ENCODE results near the gene ABCC3. TPM values are rescaled to one million over a fixed set of nuclear protein-coding genes. Genes with fewer than 3 reads are reported as not detected.

Gene ABCC3
- total RNA-seq, 2 experiments from 2014 or later, result not detected

- DNase-seq (no peak), ATAC-seq (no peak)
- H3K36me3 Mint-ChIP-seq, result no peaks in the 10 kb centered on the region
- no peaks in the 10 kb centered on the region for H3K9me3 Mint-ChIP-seq (ENCODE audit: low read depth)
- no peaks in the 10 kb centered on the region for H3K27me3 Mint-ChIP-seq
- H3K4me1 Mint-ChIP-seq, result peaks cover 14% of the 10 kb centered on the region
- CTCF ChIA-PET, result interaction anchor here (1.8 kb wide), 1 partner anchor 34 kb away, joined by 4 read pairs; no protein-coding TSS in a partner anchor
- no peak overlapping the region for H3K4me3 Mint-ChIP-seq
- H3K27ac Mint-ChIP-seq, result no peak overlapping the region
These were observed 30.2 kb downstream of the ABCC3 start for GRCh38 chr17:50664788-50665458.

GRCh38 chr17:50665838-50666237 is 31.2 kb downstream of the ABCC3 start:
- ATAC-seq (no peak), DNase-seq (no peak)
- no peaks in the 10 kb centered on the region for H3K9me3 Mint-ChIP-seq (ENCODE audit: low read depth)
- no peaks in the 10 kb centered on the region for H3K27me3 Mint-ChIP-seq
- no peak overlapping the region for H3K4me3 Mint-ChIP-seq
- no peak overlapping the region for H3K27ac Mint-ChIP-seq
- peaks cover 14% of the 10 kb centered on the region for H3K4me1 Mint-ChIP-seq
- no peaks in the 10 kb centered on the region for H3K36me3 Mint-ChIP-seq
- CTCF ChIA-PET, result interaction anchor here (1.2 kb wide), 1 partner anchor 29 kb away, joined by 3 read pairs; no protein-coding TSS in a partner anchor

GRCh38 chr17:50666316-50666715 is 31.6 kb downstream of the ABCC3 start:
- DNase-seq (no peak), ATAC-seq (no peak)
- H3K4me3 Mint-ChIP-seq, result no peak overlapping the region
- CTCF ChIA-PET, result interaction anchor here (0.7 to 1.2 kb wide), 3 partner anchors 13 to 29 kb away, joined by 3 read pairs; no protein-coding TSS in a partner anchor
- H3K4me1 Mint-ChIP-seq, result peaks cover 9% of the 10 kb centered on the region
- no peaks in the 10 kb centered on the region for H3K27me3 Mint-ChIP-seq
- H3K36me3 Mint-ChIP-seq, result no peaks in the 10 kb centered on the region
- no peaks in the 10 kb centered on the region for H3K9me3 Mint-ChIP-seq (ENCODE audit: low read depth)
- H3K27ac Mint-ChIP-seq, result no peak overlapping the region

- H3K36me3 Mint-ChIP-seq, result no peaks in the 10 kb centered on the region
- no peaks in the 10 kb centered on the region for H3K4me1 Mint-ChIP-seq
- no peak overlapping the region for H3K27ac Mint-ChIP-seq
- H3K4me3 Mint-ChIP-seq, result no peak overlapping the region
- H3K27me3 Mint-ChIP-seq, result no peaks in the 10 kb centered on the region
- no peaks in the 10 kb centered on the region for H3K9me3 Mint-ChIP-seq (ENCODE audit: low read depth)
- DNase-seq (no peak), ATAC-seq (no peak)
- CTCF ChIA-PET, result interaction anchor here (0.5 to 1.2 kb wide), 4 partner anchors 14 to 245 kb away, joined by 3 read pairs; no protein-coding TSS in a partner anchor
These were observed 32.8 kb downstream of the ABCC3 start for GRCh38 chr17:50667259-50668024.

- Mint-ChIP-seq H3K36me3 (no peaks in the 10 kb centered on the region), H3K4me1 (no peaks in the 10 kb centered on the region), H3K4me3 (no peak overlapping the region), H3K9me3 (ENCODE audit: low read depth) (no peaks in the 10 kb centered on the region), H3K27ac (no peak overlapping the region), H3K27me3 (no peaks in the 10 kb centered on the region)
- CTCF ChIA-PET, result no interaction called here
- DNase-seq (no peak), ATAC-seq (no peak)
These were observed 33.5 kb downstream of the ABCC3 start for GRCh38 chr17:50668025-50668837.

- DNase-seq, result no peak
- no peak for ATAC-seq
- CTCF ChIA-PET, result no interaction called here
- no peaks in the 10 kb centered on the region for H3K27me3 Mint-ChIP-seq
- no peaks in the 10 kb centered on the region for H3K4me1 Mint-ChIP-seq
- no peaks in the 10 kb centered on the region for H3K9me3 Mint-ChIP-seq (ENCODE audit: low read depth)
- H3K36me3 Mint-ChIP-seq, result no peaks in the 10 kb centered on the region
- H3K27ac Mint-ChIP-seq, result no peak overlapping the region
- H3K4me3 Mint-ChIP-seq, result no peak overlapping the region
These were observed 34.3 kb downstream of the ABCC3 start for GRCh38 chr17:50668838-50669581.

GRCh38 chr17:50672071-50672470 is 37.4 kb downstream of the ABCC3 start:
- Mint-ChIP-seq H3K27me3 (no peaks in the 10 kb centered on the region), H3K27ac (no peak overlapping the region), H3K4me3 (no peak overlapping the region), H3K9me3 (ENCODE audit: low read depth) (no peaks in the 10 kb centered on the region), H3K36me3 (no peaks in the 10 kb centered on the region), H3K4me1 (no peaks in the 10 kb centered on the region)
- DNase-seq (no peak), ATAC-seq (no peak)
- CTCF ChIA-PET, result no interaction called here

GRCh38 chr17:50672831-50673551 is 38.3 kb downstream of the ABCC3 start:
- CTCF ChIA-PET, result no interaction called here
- Mint-ChIP-seq H3K27me3 (no peaks in the 10 kb centered on the region), H3K9me3 (ENCODE audit: low read depth) (no peaks in the 10 kb centered on the region), H3K36me3 (no peaks in the 10 kb centered on the region), H3K4me3 (no peak overlapping the region), H3K4me1 (no peaks in the 10 kb centered on the region), H3K27ac (no peak overlapping the region)
- DNase-seq (no peak), ATAC-seq (no peak)

GRCh38 chr17:50675190-50675589 is 40.5 kb downstream of the ABCC3 start:
- H3K4me1 Mint-ChIP-seq, result no peaks in the 10 kb centered on the region
- H3K27me3 Mint-ChIP-seq, result no peaks in the 10 kb centered on the region
- CTCF ChIA-PET, result no interaction called here
- H3K4me3 Mint-ChIP-seq, result no peak overlapping the region
- no peak for DNase-seq
- no peak for ATAC-seq
- H3K36me3 Mint-ChIP-seq, result no peaks in the 10 kb centered on the region
- H3K9me3 Mint-ChIP-seq (ENCODE audit: low read depth), result no peaks in the 10 kb centered on the region
- no peak overlapping the region for H3K27ac Mint-ChIP-seq

- no peaks in the 10 kb centered on the region for H3K4me1 Mint-ChIP-seq
- H3K27me3 Mint-ChIP-seq, result peaks cover 4% of the 10 kb centered on the region
- no peak overlapping the region for H3K4me3 Mint-ChIP-seq
- H3K9me3 Mint-ChIP-seq (ENCODE audit: low read depth), result no peaks in the 10 kb centered on the region
- ATAC-seq (no peak), DNase-seq (no peak)
- no peaks in the 10 kb centered on the region for H3K36me3 Mint-ChIP-seq
- CTCF ChIA-PET, result no interaction called here
- H3K27ac Mint-ChIP-seq, result no peak overlapping the region
These were observed 40.9 kb downstream of the ABCC3 start for GRCh38 chr17:50675627-50676026.

GRCh38 chr17:50676065-50676975 is 41.6 kb downstream of the ABCC3 start:
- DNase-seq (no peak), ATAC-seq (no peak)
- peaks cover 7% of the 10 kb centered on the region for H3K27me3 Mint-ChIP-seq
- CTCF ChIA-PET, result interaction anchor here (0.6 kb wide), 1 partner anchor 15 kb away, joined by 3 read pairs; no protein-coding TSS in a partner anchor
- no peaks in the 10 kb centered on the region for H3K36me3 Mint-ChIP-seq
- H3K9me3 Mint-ChIP-seq (ENCODE audit: low read depth), result no peaks in the 10 kb centered on the region
- peaks cover 3% of the 10 kb centered on the region for H3K4me1 Mint-ChIP-seq
- H3K4me3 Mint-ChIP-seq, result no peak overlapping the region
- H3K27ac Mint-ChIP-seq, result no peak overlapping the region
